ENCODE measurements around the gene GRIN2A. TPM values are rescaled to one million over a fixed set of nuclear protein-coding genes. Genes with fewer than 3 reads are reported as not detected.

The GRIN2A gene
- total RNA-seq, 2 donors from 2014 or later = 0.27 to 2.5 TPM

- Histone ChIP-seq H3K9me3 (no peaks in the 10 kb centered on the region), H3K27ac (no peak overlapping the region), H3K36me3 (no peaks in the 10 kb centered on the region), H3K4me3 (no peak overlapping the region), H3K27me3 (replicated peaks; ENCODE audit: insufficient read depth) (no peaks in the 10 kb centered on the region), H3K4me1 (ENCODE audit: control insufficient read depth in 1 of 2, low read depth in 2 of 2) (peaks cover 0 to 10% of the 10 kb centered on the region in 2 donors)
- TF ChIP-seq CTCF (IDR thresholded peaks at IDR 0.05) = no peak
- DNase-seq (ENCODE audit: low spot score) = no peak
- ATAC-seq (ENCODE audit: insufficient number of reproducible peaks, low FRiP score, low read depth) = no peak
Measured at GRCh38 chr16:9921997-9922396, 260.2 kb downstream of the GRIN2A start.

GRCh38 chr16:9919460-9919859 lies 262.8 kb downstream of the GRIN2A start:
- no peak for ATAC-seq (ENCODE audit: insufficient number of reproducible peaks, low FRiP score, low read depth)
- Histone ChIP-seq H3K4me1 (ENCODE audit: control insufficient read depth in 1 of 2, low read depth in 2 of 2) (peaks cover 2% of the 10 kb centered on the region in 2 donors), H3K4me3 (no peak overlapping the region), H3K27me3 (replicated peaks; ENCODE audit: insufficient read depth) (no peaks in the 10 kb centered on the region), H3K36me3 (no peaks in the 10 kb centered on the region), H3K9me3 (no peaks in the 10 kb centered on the region), H3K27ac (no peak overlapping the region)
- TF ChIP-seq CTCF (IDR thresholded peaks at IDR 0.05) = no peak
- no peak for DNase-seq (ENCODE audit: low spot score)

GRCh38 chr16:9917691-9918090 lies 264.5 kb downstream of the GRIN2A start:
- no peak for TF ChIP-seq CTCF (IDR thresholded peaks at IDR 0.05)
- Histone ChIP-seq H3K27ac (no peak overlapping the region), H3K4me3 (no peak overlapping the region), H3K36me3 (no peaks in the 10 kb centered on the region), H3K27me3 (replicated peaks; ENCODE audit: insufficient read depth) (no peaks in the 10 kb centered on the region), H3K9me3 (no peaks in the 10 kb centered on the region), H3K4me1 (ENCODE audit: control insufficient read depth in 1 of 2, low read depth in 2 of 2) (peaks cover 16 to 18% of the 10 kb centered on the region in 2 donors)
- DNase-seq (ENCODE audit: low spot score) (no peak), ATAC-seq (ENCODE audit: insufficient number of reproducible peaks, low FRiP score, low read depth) (no peak)

- H3K4me3 ChIP-seq = peak overlapping the region; percentile 14
- ATAC-seq (ENCODE audit: insufficient number of reproducible peaks, low FRiP score, low read depth) (no peak), DNase-seq (ENCODE audit: low spot score) (no peak)
- H3K9me3 ChIP-seq = no peaks in the 10 kb centered on the region
- TF ChIP-seq CTCF (IDR thresholded peaks at IDR 0.05) = no peak
- H3K27me3 ChIP-seq (replicated peaks; ENCODE audit: insufficient read depth) = no peaks in the 10 kb centered on the region
- peak overlapping the region; percentile 27 to 36 for H3K27ac ChIP-seq
- H3K4me1 ChIP-seq (ENCODE audit: control insufficient read depth in 1 of 2, low read depth in 2 of 2) = peaks cover 16 to 24% of the 10 kb centered on the region in 2 donors
- no peaks in the 10 kb centered on the region for H3K36me3 ChIP-seq
Measured at GRCh38 chr16:9913604-9914326, 268.5 kb downstream of the GRIN2A start.

- DNase-seq (ENCODE audit: low spot score) (no peak), ATAC-seq (ENCODE audit: insufficient number of reproducible peaks, low FRiP score, low read depth) (no peak)
- no peak for TF ChIP-seq CTCF (IDR thresholded peaks at IDR 0.05)
- Histone ChIP-seq H3K9me3 (no peaks in the 10 kb centered on the region), H3K27ac (no peak overlapping the region), H3K36me3 (no peaks in the 10 kb centered on the region), H3K27me3 (replicated peaks; ENCODE audit: insufficient read depth) (no peaks in the 10 kb centered on the region), H3K4me3 (no peak overlapping the region), H3K4me1 (ENCODE audit: control insufficient read depth in 1 of 2, low read depth in 2 of 2) (peaks cover 16 to 35% of the 10 kb centered on the region in 2 donors)
Measured at GRCh38 chr16:9911989-9912388, 270.2 kb downstream of the GRIN2A start.
